NB4 (cell line): Measurements from ENCODE around the gene LIMS1.
"Not testable (repeated sequence)": the region's sequence is repeated elsewhere in the genome, so short reads cannot be mapped to it uniquely, and the experiment has no call there.

ENCODE experiments used
- CTCF ChIP-seq: IDR thresholded peaks from one replicate; pipeline ENCODE4 v1.5.1; 2012; ENCODE audit warnings: low read depth, low read length
- MYC ChIP-seq: IDR thresholded peaks from 2 replicates; pipeline ENCODE4 v1.6.1; 2011; ENCODE audit warnings: low read depth, low read length

- TF ChIP-seq CTCF, MYC: not testable (repeated sequence)
Measured at GRCh38 chr2:108525258-108525657, 9.0 kb upstream of the LIMS1 start.
